HG02610 (cell line): ENCODE measurements around the gene FKBP2.
A peak's percentile ranks its signal among the peaks of the same experiment; 100 is the strongest.

ENCODE experiments used
- ATAC-seq: cut with Tn5 transposase; IDR thresholded peaks from one replicate; pipeline ENCODE4 v1.9.1; 2021; ENCODE audit warnings: mild to moderate bottlenecking, moderate library complexity; ENCODE audit not compliant: unreplicated experiment

Gene FKBP2

DNA sequence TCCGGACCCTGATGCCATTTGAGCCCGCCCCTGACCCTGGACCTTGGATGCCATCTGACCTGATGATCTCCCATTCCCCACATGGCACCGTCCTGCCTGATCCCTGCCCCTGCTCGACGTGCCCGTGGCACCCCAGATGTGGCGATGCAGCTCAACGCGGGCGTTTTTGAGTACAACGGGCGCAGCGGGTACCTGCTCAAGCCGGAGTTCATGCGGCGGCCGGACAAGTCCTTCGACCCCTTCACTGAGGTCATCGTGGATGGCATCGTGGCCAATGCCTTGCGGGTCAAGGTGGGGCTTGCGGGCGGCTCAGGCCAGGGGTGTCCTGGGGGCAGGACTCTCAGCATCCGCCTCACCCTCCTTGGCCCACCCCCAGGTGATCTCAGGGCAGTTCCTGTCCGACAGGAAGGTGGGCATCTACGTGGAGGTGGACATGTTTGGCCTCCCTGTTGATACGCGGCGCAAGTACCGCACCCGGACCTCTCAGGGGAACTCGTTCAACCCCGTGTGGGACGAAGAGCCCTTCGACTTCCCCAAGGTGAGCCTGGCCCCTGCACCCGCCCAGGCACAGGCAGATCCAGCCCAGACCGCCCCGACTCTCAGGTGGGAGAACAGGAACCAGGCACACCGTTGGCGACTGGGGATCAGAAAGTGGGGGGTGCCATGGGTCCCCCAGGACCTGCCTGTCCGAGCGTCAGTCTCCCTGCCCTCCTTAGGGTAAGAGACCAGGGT lies 21.5 kb downstream of the FKBP2 start:
- no peak for ATAC-seq

DNA sequence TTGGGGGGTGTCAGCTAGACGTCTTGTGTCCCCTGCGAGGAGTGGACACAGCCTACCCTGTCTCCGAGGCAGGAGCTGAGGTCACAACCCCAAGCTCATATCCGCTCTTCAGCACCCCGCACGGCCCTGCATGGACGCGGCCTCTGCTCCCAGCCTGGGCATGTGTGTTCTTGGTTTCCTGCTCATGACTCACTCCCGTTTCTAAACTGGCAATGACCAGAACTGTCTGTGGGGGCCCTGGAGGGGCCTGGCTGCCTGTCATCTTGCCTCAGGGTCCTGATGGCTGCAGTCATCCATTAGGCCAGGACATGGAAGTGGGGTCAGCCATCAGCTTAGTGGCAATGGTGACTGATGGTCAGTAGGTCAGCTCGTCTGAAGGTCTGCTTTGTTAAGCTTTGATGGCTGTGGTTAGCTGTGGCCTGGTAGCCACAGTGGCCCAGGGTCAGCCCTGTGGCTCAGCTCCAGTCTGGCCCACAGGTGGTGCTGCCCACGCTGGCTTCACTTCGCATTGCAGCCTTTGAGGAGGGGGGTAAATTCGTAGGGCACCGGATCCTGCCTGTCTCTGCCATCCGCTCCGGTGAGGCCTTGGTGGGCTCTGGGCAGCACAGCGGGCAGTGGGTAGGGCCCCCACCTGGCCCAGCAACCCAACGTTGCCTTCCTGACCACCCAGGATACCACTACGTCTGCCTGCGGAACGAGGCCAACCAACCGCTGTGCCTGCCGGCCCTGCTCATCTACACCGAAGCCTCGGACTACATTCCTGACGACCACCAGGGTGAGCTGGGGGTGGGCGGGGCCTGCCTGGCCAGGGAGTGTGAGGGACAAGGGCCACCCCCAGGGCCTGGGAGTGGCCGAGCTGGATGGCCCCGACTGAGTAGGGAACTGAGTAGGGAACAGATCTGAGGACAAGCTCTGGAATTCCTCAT lies 22.4 kb downstream of the FKBP2 start:
- ATAC-seq = no peak

DNA sequence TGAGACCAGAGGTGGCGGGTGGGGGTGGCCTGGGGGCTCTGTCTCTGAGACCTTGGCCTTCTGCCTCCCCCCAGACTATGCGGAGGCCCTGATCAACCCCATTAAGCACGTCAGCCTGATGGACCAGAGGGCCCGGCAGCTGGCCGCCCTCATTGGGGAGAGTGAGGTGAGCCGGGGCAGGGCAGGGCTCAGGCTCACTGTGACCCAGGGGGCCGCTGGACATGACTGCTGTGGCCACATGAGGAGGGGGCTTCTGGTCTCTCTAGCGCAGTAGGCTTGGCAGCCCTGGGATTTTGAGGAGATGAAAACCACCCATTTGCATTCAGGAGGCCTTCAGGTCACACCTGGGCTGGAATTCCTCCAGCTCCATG lies 23.0 kb downstream of the FKBP2 start:
- no peak for ATAC-seq

DNA sequence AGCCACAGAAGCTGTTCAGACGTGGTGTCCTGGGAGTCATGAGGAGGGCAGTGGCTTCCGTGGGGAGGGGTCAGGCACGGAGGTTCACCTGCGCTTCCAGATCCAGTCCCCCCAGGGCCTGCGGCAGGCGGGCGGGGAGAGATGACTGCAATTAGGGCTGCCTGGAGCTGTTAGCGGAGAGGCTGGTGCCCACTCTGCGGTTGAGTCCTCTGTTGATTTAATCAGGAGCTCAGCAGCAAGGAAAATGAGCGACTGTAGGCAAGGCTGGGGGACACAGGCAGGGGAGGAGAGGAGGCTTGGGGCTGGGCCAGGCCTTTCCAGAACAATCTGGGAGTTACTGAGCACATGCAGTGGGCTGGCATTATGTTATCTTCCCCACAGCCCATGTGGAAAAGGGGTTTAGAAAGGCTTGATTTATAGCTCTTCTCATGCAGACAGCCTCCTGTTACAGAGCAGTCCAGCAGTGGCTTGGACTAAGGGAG lies 23.5 kb downstream of the FKBP2 start:
- ATAC-seq = no peak

DNA sequence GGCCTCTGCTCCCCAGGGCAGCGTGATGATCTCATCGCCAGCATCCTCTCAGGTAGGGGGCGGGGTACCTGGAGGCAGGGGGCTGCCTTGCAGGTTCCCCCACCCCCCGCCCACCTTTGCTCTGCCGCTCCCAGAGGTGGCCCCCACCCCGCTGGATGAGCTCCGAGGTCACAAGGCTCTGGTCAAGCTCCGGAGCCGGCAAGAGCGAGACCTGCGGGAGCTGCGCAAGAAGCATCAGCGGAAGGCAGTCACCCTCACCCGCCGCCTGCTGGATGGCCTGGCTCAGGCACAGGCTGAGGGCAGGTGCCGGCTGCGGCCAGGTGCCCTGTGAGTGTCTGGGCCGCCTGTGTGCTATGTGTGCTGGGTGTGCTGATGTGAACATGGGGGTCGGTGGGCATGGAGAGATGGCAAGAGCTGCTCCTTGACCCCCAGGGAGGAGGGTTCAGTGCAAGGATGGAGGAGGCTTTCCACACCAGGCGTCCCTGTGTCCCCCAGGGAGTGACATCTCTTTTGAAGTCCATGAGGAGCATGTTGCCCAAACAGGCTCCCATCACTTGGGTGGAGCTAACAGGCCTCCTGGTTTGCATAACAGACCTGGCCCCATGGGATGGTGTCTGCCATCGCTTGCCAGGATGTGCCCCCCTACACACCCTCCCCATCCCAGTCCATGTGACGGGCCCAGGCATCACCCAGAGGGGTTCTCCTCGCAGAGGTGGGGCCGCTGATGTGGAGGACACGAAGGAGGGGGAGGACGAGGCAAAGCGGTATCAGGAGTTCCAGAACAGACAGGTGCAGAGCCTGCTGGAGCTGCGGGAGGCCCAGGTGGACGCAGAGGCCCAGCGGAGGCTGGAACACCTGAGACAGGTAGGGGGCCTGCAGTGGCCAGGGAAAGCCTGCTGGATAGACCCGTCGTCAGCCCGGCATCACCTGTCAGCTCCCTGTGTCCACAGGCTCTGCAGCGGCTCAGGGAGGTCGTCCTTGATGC lies 24.6 kb downstream of the FKBP2 start:
- ATAC-seq = no peak

DNA sequence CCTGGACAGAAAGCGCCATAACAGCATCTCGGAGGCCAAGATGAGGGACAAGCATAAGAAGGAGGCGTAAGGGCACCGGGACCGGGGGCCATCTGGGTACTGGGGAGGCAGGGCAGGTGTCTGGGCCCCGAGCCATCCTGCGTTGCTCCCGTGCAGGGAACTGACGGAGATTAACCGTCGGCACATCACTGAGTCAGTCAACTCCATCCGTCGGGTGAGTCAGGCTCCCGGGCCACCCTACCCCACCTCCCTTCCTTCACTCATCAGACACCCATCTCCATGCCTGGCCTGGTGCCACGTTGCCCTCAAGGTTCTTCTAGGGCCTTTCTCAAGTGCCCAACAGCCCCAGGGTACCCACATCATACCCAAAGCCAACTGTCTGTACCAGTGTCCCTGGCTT lies 25.4 kb downstream of the FKBP2 start:
- no peak for ATAC-seq

DNA sequence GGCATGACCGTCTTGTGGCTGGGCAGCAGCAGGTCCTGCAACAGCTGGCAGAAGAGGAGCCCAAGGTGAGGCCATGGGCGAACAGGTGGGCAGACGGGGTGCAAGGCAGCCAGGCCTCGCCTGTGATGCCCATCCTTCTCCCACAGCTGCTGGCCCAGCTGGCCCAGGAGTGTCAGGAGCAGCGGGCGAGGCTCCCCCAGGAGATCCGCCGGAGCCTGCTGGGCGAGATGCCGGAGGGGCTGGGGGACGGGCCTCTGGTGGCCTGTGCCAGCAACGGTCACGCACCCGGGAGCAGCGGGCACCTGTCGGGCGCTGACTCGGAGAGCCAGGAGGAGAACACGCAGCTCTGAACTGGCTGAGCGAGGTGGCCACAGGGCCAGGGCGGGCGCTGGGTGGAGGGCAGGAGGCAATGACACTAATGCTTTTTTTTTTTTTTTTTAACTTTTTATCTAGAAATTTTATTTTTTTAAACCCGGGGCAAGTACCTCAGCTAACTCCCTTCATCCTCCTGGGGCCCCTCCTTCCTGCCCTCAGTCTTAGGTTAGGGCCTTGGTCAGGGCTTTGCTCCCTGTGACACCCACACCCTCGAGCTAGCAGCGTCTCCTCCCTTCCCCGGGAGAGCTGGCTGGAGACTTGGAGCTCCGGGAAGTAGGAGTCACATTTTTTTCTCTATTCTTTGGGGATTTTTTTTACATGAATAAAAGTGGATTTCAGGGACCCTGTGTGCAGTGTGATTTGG lies 26.5 kb downstream of the FKBP2 start:
- ATAC-seq = no peak

DNA sequence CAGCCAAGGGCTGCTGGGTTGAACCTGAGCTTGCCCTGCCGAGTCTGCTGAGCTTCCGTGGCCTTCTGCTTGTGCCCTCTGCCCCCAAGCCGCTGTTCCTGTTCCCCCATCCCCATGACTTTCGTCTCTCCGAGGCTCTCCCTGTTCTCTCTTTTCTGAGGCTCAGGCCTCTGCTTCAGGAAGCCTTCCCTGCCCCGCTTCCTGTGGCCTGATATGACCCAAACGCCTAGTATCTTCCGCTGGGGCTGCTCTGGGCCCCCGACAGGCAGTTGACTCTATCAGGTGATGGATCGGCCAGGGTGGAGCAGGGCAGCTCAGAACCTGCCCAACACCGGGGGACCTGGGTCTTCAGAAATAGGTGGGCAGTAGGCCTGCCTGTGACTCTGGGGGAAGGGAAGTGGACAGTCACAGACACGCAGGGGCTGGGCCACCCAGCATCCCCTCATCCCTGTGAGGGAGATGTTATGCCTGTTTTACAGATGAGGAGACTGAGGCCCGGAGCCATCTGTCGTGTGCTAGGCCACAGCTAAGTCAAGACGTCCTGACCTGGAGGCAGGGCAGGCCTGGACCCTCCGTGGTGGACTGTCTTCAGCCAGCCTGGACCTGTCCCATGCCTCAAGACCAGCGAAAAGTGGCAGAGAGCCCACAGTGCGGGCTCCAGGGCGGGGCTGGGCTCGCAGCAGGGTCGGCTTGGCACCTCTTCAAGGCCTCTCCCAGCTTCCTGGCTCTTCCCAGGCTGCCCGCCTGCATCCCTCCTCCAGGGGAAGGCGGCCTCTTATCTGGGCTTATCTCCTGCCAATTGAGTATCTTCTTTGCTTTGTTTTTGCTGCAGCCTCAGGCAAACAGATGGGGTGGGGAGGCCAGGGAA lies 27.4 kb downstream of the FKBP2 start:
- ATAC-seq = no peak

DNA sequence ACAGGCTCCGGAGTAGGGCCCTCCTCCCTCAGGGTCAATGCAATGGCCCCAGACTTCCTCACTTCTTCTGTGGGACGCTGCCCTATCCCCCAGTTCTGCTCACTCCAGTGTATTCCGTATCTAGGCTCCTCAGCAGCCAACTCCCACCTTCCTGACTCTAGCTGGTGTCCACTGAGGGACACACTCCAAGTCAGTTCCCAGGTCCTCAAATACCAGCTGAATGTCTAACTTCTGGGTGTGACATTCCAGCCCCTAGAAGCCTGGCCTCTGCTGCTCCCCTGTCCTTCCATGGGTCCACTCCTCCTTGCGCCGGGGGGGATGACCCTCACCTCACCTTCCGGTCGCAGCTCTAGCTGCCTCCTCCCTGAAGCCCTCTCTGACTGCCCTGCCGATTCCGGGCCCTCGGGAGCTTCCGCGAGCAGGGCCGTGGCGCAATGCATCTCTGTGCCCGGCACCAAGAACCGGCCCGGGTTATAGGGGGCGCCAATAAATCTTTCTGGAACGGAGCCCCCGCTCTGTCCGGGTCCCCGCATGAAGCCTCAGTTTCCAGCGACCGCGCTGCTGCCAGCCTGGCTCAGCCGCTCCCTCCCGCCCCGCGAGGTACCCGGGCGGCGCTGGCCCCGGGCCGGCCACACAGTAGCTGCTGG lies 28.1 kb downstream of the FKBP2 start:
- peak; percentile 12 for ATAC-seq

DNA sequence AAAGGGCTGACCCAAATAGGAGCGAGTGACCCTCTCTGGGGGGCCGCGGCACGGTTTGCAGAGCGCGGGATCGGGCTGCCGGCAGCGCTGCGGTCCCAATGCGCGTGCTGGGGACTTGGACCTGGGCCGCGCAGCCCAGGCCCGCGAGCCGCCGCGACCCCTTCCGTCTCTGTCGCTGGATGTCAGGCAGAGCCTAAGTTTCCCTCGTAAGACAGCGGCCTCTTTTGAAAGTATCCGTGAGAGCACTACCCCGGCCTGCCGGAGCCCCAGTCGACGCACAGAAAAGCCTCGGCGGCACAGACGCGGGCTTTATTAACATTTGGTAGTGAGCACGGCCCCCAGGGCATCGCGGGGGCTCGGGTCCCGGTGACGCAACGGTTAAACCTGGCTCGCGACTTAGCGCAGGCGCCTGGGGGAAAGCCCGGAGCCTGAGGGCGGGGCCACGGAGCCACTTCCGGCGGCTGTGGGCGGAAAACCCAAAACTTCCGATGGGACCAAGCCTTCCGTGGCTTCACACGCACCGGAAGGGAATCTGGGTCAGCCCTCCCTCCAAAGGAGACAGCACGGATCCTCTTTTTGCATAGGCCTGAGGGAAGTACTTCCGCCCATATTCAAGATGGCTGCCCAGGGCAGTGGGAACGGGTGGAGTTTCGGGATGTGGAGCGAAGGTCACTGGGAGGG lies 28.8 kb downstream of the FKBP2 start:
- peak; percentile 74 for ATAC-seq

DNA sequence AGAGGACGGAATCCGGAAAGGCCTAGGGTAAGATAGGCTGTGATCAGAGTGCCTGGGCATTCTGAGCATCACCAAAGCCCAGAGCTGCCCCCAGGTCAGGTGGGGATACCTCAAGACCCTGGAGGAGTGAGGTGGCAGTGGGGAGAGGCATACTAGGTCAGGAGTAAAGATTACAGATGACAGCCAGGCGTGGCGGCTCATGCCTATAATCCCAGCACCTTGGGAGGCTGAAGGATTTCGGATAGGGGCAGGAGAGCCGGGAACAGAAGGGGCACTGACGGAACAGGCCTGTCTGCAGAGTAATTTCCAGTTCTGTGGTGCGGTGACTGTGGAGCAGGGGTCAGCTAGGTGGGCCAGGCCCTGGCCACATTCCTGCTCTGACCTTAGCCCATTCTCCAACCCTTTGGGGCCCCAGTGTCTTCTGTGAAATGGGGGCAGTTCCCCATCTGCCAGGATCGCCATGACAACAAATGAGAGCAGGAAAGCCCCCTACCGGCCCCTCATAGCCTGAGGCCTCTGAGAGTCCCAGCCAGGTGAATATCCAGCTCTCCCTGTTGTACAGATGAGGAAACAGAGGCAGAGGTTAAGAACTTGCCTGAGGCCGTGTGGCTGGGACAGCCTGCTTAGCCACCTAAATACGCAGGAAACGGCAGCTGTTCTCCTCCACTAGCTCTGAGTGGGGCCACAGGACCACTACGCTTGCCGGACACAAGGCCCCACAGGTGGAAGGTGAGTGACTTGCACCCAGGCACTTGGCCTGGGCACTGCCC lies 34.3 kb downstream of the FKBP2 start:
- ATAC-seq = no peak

DNA sequence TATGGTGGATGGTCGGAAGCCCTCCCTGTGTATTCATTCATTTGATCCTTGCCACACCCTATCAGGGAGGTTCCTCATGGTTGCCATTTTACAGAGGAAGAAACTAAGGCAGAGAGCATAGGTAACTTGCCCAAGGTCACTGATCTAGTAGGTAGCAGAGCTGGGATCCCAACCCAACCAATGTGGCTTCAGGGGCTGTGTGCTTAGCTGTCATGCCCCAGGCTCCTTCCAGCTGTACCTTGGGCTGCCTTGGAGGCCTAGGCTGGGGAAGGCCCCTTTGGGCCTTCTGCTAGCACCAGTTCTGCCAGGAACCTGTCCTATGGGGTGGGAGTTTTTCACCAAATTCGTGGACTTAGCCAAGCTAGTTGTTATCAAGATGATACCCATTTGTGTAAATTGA lies 34.9 kb downstream of the FKBP2 start:
- no peak for ATAC-seq

DNA sequence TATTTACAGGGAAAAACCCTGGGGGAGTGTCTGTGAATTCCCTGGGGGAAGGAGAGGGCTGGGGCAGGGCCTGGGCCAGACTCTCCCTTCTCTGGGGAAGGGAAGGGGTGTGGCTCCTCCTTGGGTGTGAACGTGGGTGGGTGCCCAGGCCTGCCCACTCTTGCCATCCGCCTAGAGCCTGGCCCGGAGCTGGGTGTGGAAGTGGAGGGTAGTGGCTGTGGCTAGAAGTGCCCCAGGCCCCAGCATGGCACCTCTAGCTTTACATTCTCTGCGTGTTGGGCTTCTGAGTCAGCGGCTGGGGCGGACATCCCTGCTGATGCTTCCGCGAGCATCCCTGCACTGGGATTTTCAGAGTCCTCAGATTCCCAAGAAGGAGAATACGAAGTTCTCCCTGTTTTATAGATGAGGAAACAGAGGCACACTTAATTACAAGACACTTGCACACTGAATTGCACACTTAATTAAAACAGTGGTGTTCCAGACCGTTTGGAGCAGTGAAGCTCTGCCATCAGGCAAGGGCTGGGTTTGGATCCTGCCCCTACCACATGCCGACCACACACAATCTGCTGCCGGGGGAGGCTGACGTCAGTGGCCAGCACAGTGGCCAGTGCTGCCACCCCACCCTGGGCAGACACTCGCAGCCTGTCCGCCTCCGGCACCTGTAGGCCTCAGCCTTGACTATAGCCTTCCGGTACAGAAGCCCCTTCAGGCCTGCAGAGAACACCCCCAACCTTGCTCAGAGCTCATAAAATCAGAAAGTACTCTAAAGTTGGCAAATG lies 35.9 kb downstream of the FKBP2 start:
- no peak for ATAC-seq

DNA sequence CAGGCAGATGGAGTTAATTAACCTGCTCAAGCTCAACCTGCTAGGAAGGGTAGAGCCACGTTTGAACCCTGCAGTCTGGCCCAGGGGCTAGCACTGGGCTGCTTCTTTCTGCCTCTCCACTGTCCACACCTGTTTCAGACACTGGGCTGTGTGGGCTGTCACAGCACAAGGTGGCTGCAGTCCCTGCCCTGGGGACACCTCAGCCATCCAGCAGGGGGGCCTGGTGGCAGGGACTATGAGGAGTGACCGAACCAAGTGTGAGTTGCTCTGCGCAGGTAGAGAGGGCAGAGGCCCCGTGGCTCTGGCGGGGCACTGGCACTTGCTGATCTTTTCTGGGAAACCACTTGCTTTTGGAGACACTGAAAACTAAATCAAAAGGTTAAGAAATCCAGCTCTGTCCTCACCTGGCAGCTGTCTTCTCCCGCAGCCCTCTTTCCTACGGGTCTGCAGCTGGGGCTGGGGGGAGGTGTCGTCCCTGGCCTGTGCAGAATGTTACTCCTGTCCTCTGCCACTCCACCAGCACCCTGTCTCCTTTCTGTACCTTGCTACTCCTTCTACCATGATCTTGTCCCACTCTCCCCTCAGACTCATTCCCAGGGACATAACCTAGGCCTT lies 37.8 kb downstream of the FKBP2 start:
- ATAC-seq = no peak

DNA sequence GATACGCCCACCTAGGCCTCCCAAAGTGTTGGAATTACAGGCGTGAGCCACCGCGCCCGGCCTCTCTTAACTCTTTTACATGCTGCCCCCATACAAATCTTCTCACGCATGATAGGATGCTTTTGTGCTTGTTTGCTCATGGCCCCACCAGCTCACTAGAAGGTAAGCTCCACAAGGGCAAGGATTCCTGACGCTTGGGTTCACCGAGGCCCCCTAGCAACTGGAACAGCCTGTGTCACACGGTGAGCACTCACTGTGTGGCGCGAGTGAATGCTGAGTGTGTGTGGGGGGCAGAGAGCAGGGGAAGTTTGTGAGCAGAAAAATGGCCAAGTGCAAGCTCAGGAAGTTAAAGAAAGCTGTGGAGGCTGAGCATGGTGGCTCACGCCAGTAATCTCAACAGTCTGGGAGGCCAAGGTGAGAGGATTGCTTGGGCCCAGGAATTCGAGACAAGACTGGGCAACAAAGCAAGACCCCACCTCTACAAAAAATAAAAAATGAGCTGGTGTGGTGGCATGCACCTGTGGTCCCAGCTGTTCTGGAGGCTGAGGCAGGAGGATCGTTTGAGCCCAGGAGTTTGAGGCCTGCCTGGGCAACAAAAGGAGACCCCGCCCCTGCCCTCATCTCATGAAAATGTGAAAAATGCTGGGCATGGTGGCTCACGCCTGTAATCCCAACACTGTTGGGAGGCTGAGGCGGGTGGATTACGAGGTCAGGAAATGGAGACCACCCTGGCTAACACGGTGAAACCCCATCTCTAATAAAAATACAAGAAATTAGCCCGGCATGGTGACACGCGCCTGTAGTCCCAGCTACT lies 41.3 kb downstream of the FKBP2 start:
- no peak for ATAC-seq
